ENCODE results near the gene MLXIP. TPM values are rescaled to one million over a fixed set of nuclear protein-coding genes. Genes with fewer than 3 reads are reported as not detected.
"Not testable (repeated sequence)": the region's sequence is repeated elsewhere in the genome, so short reads cannot be mapped to it uniquely, and the experiment has no call there.

MLXIP gene
- total RNA-seq, 1 experiment from 2014 or later, result 46.3 TPM

- POLR2A ChIA-PET, result interaction anchor here (1.2 kb wide), 1 partner anchor 9 kb away, joined by 3 read pairs; no protein-coding TSS in a partner anchor
- Histone ChIP-seq H3K9ac (ENCODE audit: low read length) (no peak overlapping the region), H3K4me3 (replicated peaks in 1 of 2; ENCODE audit: low read depth in 1 of 2, low read length in 2 of 2) (no peak overlapping the region), H3K27me3 (ENCODE audit: insufficient read depth, low read length) (no peaks in the 10 kb centered on the region), H3K27ac (ENCODE audit: low read depth, low read length) (no peak overlapping the region), H3K4me1 (ENCODE audit: control insufficient read depth in 1 of 2, insufficient read depth in 2 of 2, low read length in 2 of 2) (peaks cover 0 to 6% of the 10 kb centered on the region in 2 experiments; a peak in 1 of 4 replicates), H2AFZ (ENCODE audit: low read depth, low read length, poor library complexity, severe bottlenecking) (no peak overlapping the region), H4K20me1 (ENCODE audit: insufficient read depth) (no peaks in the 10 kb centered on the region), H3K4me2 (ENCODE audit: low read length) (no peak overlapping the region), H3K36me3 (ENCODE audit: control insufficient read depth in 1 of 2, insufficient read depth in 2 of 2, low read length in 2 of 2) (peaks cover 11% of the 10 kb centered on the region in 2 experiments; a peak in 3 of 4 replicates), H3K79me2 (ENCODE audit: insufficient read depth, low read length) (no peaks in the 10 kb centered on the region), H3K9me2 (ENCODE audit: insufficient read depth) (no peaks in the 10 kb centered on the region), H3K9me3 (ENCODE audit: control insufficient read depth in 1 of 2, insufficient read depth in 1 of 2, low read depth in 1 of 2, low read length in 2 of 2) (no peaks in the 10 kb centered on the region)
- BruUV-seq (replicated peaks), result no TSS peak
- RAD21 ChIA-PET (ENCODE audit: low non-redundant PET in 1 of 2, low total read pairs in 2 of 2, uncharacterized antibody in 2 of 2, unreplicated experiment in 2 of 2), result interaction anchor here (1.0 to 1.7 kb wide), 4 partner anchors 8 to 136 kb away, joined by 3 to 5 read pairs (median 4); no protein-coding TSS in a partner anchor
- DNase-seq (ENCODE audit: low read depth, low spot score) (no peak), ATAC-seq (no peak)
- CTCF ChIA-PET, result interaction anchor here (0.7 to 3.3 kb wide), 10 partner anchors 8 to 301 kb away, joined by 3 to 29 read pairs (median 4); partner anchors contain the start of gene B3GNT4
- TF ChIP-seq ATF3 (IDR thresholded peaks at IDR 0.05) (no peak), CTCF (IDR thresholded peaks at IDR 0.05 in 2 of 3, conservative IDR thresholded peaks at IDR 0.05 in 1 of 3; ENCODE audit: borderline replicate concordance in 1 of 3, insufficient read depth in 1 of 3, low read depth in 2 of 3, low read length in 2 of 3) (no peak), MAX (IDR thresholded peaks at IDR 0.05) (no peak)
- intact Hi-C loops (cut with micrococcal nuclease), result loop anchor here (1.0 to 2.0 kb wide), 3 partner anchors 68 to 136 kb away; no protein-coding TSS in a partner anchor
Observed at GRCh38 chr12:122054842-122055520, 23.6 kb upstream of the MLXIP start.

GRCh38 chr12:122056406-122056805, 22.1 kb upstream of the MLXIP start:
- H3K4me1 ChIP-seq (ENCODE audit: control insufficient read depth in 1 of 2, insufficient read depth in 2 of 2, low read length in 2 of 2); H3K9ac ChIP-seq (ENCODE audit: low read length); H3K4me3 ChIP-seq (replicated peaks in 1 of 2; ENCODE audit: low read depth in 1 of 2, low read length in 2 of 2); H3K27me3 ChIP-seq (ENCODE audit: insufficient read depth, low read length); RAD21 ChIA-PET (ENCODE audit: low non-redundant PET in 1 of 2, low total read pairs in 2 of 2, uncharacterized antibody in 2 of 2, unreplicated experiment in 2 of 2); H3K79me2 ChIP-seq (ENCODE audit: insufficient read depth, low read length); H3K9me3 ChIP-seq (ENCODE audit: control insufficient read depth in 1 of 2, insufficient read depth in 1 of 2, low read depth in 1 of 2, low read length in 2 of 2); intact Hi-C loops (cut with micrococcal nuclease); H3K27ac ChIP-seq (ENCODE audit: low read depth, low read length); ATAC-seq; H3K4me2 ChIP-seq (ENCODE audit: low read length); BruUV-seq (replicated peaks); DNase-seq (ENCODE audit: low read depth, low spot score); H4K20me1 ChIP-seq (ENCODE audit: insufficient read depth); H3K9me2 ChIP-seq (ENCODE audit: insufficient read depth); H2AFZ ChIP-seq (ENCODE audit: low read depth, low read length, poor library complexity, severe bottlenecking); POLR2A ChIA-PET: not testable (repeated sequence)
- H3K36me3 ChIP-seq (ENCODE audit: control insufficient read depth in 1 of 2, insufficient read depth in 2 of 2, low read length in 2 of 2), result peaks cover 17% of the 10 kb centered on the region in 2 experiments
- CTCF ChIA-PET, result interaction anchor here (3.3 kb wide), 1 partner anchor 67 kb away, joined by 29 read pairs; no protein-coding TSS in a partner anchor

Data from HCT116 (cell line).